OCI-LY7 (cell line): ENCODE data around the gene MIOX.

Experiments used
- CTCF ChIP-seq: fragments of 200-600 bp; sonication (generic); conservative IDR thresholded peaks from 2 replicates; pipeline ENCODE4 v1.5.1; 2014; ENCODE audit warnings: mild to moderate bottlenecking, antibody characterized with exemption, low read length, moderate library complexity, mixed read lengths
- EZH2phosphoT487 ChIP-seq: fragments of 200-600 bp; sonication (generic); IDR thresholded peaks from 2 replicates; pipeline ENCODE4 v1.6.1; 2018; ENCODE audit warnings: low read depth, borderline replicate concordance, mild to moderate bottlenecking, mixed run types, antibody characterized with exemption, low read length, moderate library complexity, mixed read lengths

DNA sequence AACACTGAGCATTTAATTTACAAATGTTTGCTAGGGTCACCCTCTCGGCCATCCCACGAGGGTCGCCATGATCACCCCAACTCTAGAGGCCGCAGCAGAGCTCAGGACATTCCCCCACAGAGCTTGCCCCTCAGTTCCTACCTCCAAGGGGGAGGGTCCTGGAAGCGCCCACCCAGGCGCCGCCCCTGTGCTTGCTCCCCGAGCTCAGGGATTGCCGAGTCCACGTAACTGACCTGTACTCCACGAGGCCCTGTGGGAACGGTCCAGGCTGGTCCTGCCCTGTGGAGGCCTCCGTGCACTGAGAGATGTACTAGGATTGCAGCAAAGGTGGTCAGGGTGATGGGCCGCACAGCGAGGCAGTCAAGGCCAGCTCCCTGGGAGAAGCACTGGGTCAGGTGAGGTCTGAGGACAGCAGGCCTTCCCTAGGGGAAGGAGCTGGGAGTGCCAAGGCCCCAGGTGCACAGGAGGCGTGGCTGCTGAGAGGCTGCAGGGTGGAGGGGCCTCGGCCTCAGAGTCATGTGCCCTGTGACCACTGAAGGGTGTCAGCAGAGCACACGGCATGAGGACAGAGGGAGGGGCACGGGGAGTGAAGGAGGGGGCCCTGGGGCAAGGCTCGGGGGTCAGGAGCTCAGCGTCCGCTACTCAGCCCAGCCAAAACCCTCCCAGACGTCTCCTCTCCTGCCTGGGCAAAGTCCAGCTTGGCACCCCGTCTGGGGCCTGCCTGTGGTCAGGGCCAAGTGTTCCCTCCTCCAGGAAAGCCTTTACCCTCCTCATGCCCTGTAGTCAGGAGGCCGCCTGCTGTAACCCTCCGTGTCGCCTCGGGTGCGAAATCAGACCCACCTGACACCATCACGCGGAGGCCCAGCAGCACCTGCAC is 2.4 kb upstream of the MIOX start:
- no peak for TF ChIP-seq CTCF
- TF ChIP-seq EZH2phosphoT487 = no peak
